GM19328 (cell line): ENCODE data around the gene OR14J1.
"Not testable (repeated sequence)": the region's sequence is repeated elsewhere in the genome, so short reads cannot be mapped to it uniquely, and the experiment has no call there.

Experiments
- ATAC-seq: cut with Tn5 transposase; IDR thresholded peaks from one replicate; pipeline ENCODE4 v1.9.1; 2021; ENCODE audit warnings: mild to moderate bottlenecking, moderate library complexity; ENCODE audit not compliant: unreplicated experiment

OR14J1 gene, protein sequence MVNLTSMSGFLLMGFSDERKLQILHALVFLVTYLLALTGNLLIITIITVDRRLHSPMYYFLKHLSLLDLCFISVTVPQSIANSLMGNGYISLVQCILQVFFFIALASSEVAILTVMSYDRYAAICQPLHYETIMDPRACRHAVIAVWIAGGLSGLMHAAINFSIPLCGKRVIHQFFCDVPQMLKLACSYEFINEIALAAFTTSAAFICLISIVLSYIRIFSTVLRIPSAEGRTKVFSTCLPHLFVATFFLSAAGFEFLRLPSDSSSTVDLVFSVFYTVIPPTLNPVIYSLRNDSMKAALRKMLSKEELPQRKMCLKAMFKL

GRCh38 chr6:29301316-29301715 is at the start of gene OR14J1:
Gene OR14J1 (plus strand): TSS chr6:29301701. CDS start chr6:29306690, 4,989 bp downstream.
- no peak for ATAC-seq

GRCh38 chr6:29251736-29252135 is 49.8 kb upstream of the OR14J1 start:
- ATAC-seq = no peak

DNA sequence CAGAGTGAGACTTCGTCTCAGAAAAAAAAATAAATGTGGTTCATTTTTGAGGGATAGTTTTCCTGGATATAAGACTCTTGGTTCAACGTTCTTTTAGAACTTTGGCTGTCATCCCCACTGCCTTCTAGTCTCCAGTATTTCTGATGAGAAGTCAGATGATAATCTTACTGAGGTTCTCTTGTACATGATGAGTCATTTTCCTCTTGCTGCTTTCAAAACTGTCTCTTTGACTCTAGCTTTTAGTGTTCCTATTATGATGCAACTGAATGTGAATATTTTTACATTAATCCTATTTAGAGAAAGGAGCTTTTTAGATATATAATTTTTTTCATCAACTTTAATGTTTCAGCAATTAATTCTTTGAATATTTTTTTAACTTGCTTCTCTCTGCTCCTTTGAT is 46.0 kb upstream of the OR14J1 start:
- no peak for ATAC-seq

DNA sequence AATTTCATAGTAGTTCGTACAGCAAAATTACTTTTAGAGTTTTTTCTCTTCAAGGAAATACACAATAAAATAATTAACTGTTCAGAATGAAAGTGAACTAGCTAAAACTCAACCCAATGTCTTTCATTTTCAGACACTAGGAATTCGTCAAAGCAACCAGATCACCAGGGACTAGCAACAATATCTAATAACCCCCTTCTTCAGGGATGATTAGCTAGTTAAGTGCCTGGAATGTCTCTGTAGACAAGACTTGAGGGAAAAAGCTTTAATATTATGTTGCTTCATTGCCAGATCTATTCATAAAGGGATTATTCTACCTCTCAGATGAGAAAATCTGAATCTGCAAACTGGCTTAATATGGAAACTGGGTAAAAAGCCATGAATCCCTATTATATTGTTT is 41.8 kb upstream of the OR14J1 start:
- no peak for ATAC-seq

GRCh38 chr6:29263001-29263400 is 38.5 kb upstream of the OR14J1 start:
- ATAC-seq = no peak

- no peak for ATAC-seq
Observed at GRCh38 chr6:29294499-29294914, 7.0 kb upstream of the OR14J1 start.

DNA sequence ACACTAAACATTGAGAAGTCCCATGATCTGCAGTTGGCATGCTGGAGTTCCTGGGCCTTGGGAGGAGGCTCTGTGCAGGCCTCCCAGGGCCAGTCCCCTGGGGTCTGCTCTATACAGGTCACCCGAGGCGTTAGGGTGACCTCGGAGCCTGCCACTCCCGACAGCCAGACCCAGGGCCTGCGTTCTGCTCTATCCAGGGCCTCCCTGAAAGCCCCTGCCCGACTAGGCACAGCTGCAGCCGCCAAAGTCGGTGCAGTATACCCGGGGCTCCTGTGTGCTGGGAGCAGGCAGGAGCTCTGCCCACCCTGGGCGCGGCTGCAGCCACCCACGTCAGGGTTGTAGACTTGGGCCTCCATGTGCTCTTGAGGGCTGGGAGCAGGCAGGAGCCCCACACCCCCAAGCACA is 6.3 kb upstream of the OR14J1 start:
- no peak for ATAC-seq

DNA sequence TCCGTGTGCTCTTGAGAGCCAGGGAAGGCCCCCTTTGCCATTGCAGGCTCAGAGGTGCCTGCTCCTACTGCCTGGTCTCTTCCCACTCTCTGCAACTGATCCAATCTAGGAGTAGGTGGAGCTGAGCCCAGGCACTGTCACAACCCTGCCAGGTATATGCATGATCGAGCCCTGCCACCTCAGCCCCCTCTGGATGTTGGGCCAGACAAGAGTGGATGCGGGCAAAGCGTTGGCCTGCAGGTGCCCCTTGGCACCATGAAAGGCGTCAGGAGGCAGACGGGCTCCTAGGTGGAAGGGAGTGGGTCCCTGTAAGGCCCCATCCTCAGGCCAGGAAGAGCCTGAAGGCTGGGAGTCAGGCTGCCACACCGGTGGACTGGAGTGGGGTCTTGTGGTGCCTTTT is 5.9 kb upstream of the OR14J1 start:
- ATAC-seq = no peak

GRCh38 chr6:29319931-29320330 is 18.4 kb downstream of the OR14J1 start:
- no peak for ATAC-seq

- ATAC-seq = not testable (repeated sequence)
Observed at GRCh38 chr6:29323332-29323731, 21.8 kb downstream of the OR14J1 start.

- no peak for ATAC-seq
Observed at GRCh38 chr6:29325777-29326176, 24.3 kb downstream of the OR14J1 start.

GRCh38 chr6:29332676-29333075 is 31.2 kb downstream of the OR14J1 start:
- no peak for ATAC-seq

GRCh38 chr6:29336269-29336668 is 34.8 kb downstream of the OR14J1 start:
- no peak for ATAC-seq

DNA sequence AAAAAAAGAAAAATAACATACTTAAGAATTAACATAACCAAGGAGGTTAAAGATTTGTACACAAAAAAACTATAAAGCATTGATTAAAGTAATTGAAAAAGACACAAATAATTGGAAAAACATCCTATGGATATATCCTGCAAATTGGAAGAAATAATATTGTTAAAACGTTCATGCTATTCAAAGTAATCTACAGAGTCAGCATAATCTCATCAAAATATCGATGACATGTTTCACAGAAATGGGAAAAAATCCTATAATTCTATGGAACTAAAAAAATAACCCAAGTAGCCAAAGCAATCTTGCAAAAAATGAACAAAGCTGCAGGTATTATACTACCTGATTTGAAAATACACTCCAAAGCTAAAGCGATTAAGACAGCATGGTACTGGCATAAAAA is 43.9 kb downstream of the OR14J1 start:
- no peak for ATAC-seq

- ATAC-seq = not testable (repeated sequence)
Observed at GRCh38 chr6:29349348-29349747, 47.8 kb downstream of the OR14J1 start.

DNA sequence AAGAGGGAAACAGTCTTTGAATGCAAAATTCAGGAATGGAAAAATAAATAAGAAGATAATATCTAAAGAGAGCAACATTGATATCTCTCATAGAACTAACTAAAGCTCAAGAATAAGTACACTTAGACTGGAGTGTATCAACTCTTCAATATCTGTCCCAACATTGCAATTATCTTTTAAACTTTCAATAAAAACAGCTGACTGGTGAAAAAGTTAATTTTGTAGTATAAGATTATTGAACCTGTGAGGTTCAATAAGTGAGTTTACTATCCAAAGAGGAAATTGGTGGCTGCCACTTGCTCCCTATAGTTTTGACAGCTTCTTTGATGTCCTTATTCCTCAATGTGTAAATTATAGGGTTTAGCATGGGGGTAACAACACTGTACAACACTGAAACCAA is 53.5 kb downstream of the OR14J1 start:
- no peak for ATAC-seq

- ATAC-seq = no peak
Observed at GRCh38 chr6:29355603-29356002, 54.1 kb downstream of the OR14J1 start.
